H7 (cell line): ENCODE results near the gene SF1. TPM values are rescaled to one million over a fixed set of nuclear protein-coding genes. Genes with fewer than 3 reads are reported as not detected.
A peak's percentile ranks its signal among the peaks of the same experiment; 100 is the strongest.
"Not testable (repeated sequence)": the region's sequence is repeated elsewhere in the genome, so short reads cannot be mapped to it uniquely, and the experiment has no call there.

Experiments used
- DNase-seq: peaks from one replicate; pipeline ENCODE4 v3.0.0; 2012
- H3K27me3 ChIP-seq: 2 replicates; pipeline ENCODE4 v1.6.0; 2011; ENCODE audit warnings: mild to moderate bottlenecking, low read length; ENCODE audit not compliant: control insufficient read depth, insufficient read depth
- H3K36me3 ChIP-seq: replicated peaks from 2 replicates; pipeline ENCODE4 v1.5.1; 2011; ENCODE audit warnings: low read length; ENCODE audit not compliant: control insufficient read depth, insufficient read depth
- H3K4me3 ChIP-seq: 2 replicates; pipeline ENCODE4 v1.5.1; 2011; ENCODE audit warnings: low read depth, mild to moderate bottlenecking, control low read depth, low read length, moderate library complexity; ENCODE audit not compliant: insufficient read depth
- total RNA-seq: library from RNA; depleted of rRNA; stranded (reverse); fragments of >200 nt; shearing (Covaris generic); gene quantifications from 2 replicates; pipeline ENCODE4 v1.2.3, GENCODE V29; 2014; rRNA removed

The SF1 gene
- total RNA-seq, result 66.5 and 80.0 TPM in 2 replicates

DNA sequence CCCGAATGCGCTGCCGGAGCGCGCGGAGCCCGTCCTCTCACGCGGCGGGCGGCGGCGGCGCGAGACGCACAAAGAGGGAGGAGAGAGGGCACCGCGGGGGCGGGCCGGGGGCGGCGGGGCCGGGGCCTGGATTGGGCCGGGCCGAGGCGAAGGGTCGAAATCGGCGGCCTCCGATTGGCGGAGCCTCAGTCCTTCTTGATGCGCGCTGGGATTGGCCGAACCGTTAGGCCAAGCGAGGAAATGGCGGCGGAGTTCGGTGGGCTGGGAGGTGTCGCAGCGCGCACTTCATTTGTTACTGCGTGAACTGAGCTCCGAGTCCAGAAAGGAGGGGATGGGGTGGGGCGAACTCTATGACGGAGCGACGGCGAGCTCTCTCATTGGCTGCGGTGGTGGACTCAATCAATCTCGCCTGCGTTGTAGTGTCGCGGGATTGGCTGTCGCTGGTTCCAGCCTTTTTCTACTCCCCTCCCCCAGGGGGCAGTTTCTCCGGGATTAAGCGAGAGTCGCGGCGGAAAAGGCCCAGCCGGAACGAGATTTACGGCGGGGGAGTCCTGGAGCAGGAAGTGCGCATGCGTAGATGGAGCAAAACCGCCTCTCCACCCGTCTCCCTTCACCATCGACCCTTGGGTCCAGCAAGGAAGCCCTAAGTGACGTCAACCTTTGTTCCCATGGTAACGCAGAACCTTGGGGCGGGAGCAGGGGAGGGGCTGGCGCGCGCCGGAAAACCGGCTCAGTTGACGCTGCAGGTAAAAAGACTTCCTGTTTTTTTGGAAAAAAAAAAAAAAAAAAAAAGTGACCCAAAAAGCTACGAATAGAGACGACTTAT is at the start of gene SF1:
Gene SF1 (minus strand): TSS at position 70 of the 826 bp plus-strand sequence. CDS start 150 bp downstream, outside the sequence.
- peaks cover 29% of the 10 kb centered on the region for H3K36me3 ChIP-seq
- peak within 1 kb of the TSS; percentile 91 for H3K4me3 ChIP-seq
- peak; percentile 98 for DNase-seq
- no peaks in the 10 kb centered on the region for H3K27me3 ChIP-seq

DNA sequence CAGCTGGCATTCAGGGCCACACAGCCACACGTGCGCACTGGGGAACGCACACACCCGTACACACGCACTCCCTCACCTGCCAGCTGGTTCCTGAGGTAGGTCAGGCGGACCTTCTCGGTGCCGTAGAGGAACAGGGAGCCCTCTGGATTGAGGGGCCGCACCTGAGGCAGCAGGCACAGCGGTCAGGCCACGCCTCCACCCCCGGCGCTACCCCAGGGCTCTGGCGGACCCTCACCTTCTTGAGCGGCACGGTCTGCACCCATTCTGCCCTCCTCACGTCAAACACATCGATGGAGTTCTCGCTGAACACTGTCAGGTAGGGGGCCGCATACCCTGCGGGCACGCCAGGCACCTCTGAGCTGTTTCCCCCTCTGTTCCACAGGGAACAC is 49.1 kb upstream of the SF1 start:
- Histone ChIP-seq H3K36me3 (peaks cover 2% of the 10 kb centered on the region), H3K27me3 (no peaks in the 10 kb centered on the region), H3K4me3 (no peak overlapping the region)
- DNase-seq, result no peak

DNA sequence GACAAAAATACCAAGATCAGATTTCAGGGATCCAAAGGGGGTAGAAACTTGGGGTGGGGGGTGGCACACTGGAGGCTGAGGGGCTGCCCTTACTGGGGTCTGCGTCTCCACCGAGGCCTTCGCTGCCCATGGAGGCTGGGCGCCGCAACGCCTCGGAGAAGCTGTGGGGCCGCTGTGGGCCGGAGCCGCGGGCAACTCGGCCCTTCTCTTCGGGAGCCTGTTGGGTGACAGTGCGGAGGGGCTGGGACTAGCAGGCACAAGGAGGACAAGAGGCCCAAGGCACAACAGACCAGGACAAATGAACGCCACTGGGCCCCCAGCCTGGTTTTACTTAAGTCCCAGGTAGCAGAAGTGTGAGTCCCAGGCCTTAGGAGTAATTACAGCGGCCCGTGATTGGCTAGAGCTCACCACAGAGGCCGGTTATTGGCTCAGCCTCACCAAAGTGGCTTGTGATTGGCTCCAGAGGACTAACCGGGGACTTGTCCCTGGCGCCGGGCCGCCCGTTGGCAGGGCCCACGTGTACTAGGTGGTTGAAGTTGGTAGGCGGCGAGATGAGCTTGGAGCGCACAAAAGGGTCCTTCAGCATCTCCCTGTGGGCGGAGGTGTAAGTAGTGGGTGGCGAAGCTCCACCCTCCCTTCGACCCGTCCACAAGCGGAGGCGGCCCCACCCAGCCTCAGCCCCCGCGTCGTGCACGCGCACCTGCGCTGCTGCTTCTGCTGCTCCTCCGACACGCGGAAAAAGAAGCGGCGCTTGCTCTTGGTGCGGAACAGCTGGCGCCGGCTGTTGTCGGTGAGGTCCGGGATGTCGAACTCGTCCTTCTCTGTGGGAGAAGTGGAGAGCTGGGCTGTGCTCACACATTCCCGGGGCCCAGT is 48.5 kb upstream of the SF1 start:
- peak; percentile 79 for DNase-seq
- no peak overlapping the region for H3K4me3 ChIP-seq
- no peaks in the 10 kb centered on the region for H3K27me3 ChIP-seq
- H3K36me3 ChIP-seq, result peaks cover 2% of the 10 kb centered on the region

- H3K27me3 ChIP-seq, result no peaks in the 10 kb centered on the region
- H3K4me3 ChIP-seq, result no peak overlapping the region
- no peak for DNase-seq
- H3K36me3 ChIP-seq, result peaks cover 1% of the 10 kb centered on the region; the same call in 1 of the 2 replicates
Measured at GRCh38 chr11:64826062-64826461, 47.7 kb upstream of the SF1 start.

GRCh38 chr11:64823568-64824119 is 45.3 kb upstream of the SF1 start:
- Histone ChIP-seq H3K4me3 (no peak overlapping the region), H3K36me3 (peaks cover 1% of the 10 kb centered on the region; the same call in 1 of the 2 replicates)
- no peak for DNase-seq

DNA sequence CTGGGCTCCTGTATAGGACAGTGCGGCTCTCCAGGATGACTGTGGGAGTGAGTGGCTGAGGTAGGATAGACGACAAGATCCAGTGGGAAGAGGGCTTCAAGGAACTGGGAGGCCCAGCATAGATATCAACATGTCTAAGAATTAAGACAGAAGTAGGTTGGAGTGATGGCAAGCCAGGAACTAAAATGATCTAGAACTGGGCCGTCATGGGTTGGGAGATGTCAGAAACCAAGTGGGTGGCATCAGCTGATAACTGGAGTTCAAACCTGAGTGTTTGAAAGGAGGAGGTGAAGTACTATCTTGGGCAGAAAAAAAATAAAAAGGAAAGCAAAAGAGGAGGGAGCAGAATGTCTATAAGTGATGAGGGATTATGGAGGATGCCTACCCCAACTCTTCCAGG is 39.1 kb upstream of the SF1 start:
- no peak overlapping the region for H3K4me3 ChIP-seq
- DNase-seq, result no peak
- no peaks in the 10 kb centered on the region for H3K36me3 ChIP-seq
- H3K27me3 ChIP-seq, result no peaks in the 10 kb centered on the region

More at GRCh38 chr11:64823568-64824119, 45.3 kb upstream of the SF1 start:
- H3K27me3 ChIP-seq, result no peaks in the 10 kb centered on the region

GRCh38 chr11:64815433-64815832 is 37.1 kb upstream of the SF1 start:
- not testable (repeated sequence) for H3K27me3 ChIP-seq, H3K36me3 ChIP-seq, DNase-seq, H3K4me3 ChIP-seq

DNA sequence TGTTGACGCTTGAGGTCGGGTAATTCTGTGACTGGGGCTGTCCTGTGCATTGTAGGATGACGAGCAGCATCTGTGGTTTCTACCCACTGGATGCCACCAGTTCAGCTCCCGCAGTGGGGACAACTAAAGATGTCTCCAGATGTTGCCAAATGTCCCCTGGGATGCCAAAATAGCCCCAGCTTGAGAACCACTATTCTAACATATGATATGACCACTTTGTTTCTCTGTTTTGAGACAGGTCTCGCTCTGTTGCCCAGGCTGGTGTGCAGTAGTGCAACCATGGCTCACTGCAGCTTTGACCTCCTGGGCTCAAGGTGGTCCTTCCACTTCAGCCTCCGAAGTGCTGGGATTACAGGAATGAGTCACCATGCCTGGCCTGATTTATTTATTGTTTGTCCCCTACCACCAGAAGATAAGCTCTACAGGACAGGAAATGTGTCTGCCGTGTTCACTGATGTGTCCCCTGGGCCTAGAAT is 36.4 kb upstream of the SF1 start:
- DNase-seq, result no peak
- no peaks in the 10 kb centered on the region for H3K36me3 ChIP-seq
- no peak overlapping the region for H3K4me3 ChIP-seq
- H3K27me3 ChIP-seq, result no peaks in the 10 kb centered on the region

- DNase-seq, result no peak
- no peaks in the 10 kb centered on the region for H3K36me3 ChIP-seq
- no peak overlapping the region for H3K4me3 ChIP-seq
- no peaks in the 10 kb centered on the region for H3K27me3 ChIP-seq
Measured at GRCh38 chr11:64813826-64814225, 35.5 kb upstream of the SF1 start.

DNA sequence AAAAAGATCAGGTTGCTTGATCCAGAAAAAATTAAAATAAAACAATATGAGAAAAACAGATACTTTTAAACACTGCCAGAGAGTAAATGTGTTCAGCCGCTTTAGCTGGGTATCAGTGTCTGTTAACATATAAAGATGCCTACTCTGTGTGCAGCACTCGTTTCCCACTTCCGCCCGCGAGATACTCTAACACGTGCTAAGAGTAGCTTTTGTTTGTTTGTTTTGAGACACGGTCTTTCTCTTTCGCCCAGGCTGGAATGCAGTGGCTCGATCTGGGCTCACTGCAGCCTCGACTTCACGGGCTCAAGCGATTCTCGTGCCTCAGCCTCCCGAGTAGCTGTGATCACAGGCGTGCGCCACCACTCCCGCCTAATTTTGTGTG is 32.5 kb upstream of the SF1 start:
- Histone ChIP-seq H3K27me3 (no peaks in the 10 kb centered on the region), H3K36me3 (peaks cover 14% of the 10 kb centered on the region), H3K4me3 (peak overlapping the region; percentile 22)
- DNase-seq, result no peak

GRCh38 chr11:64810271-64810890 is 32.0 kb upstream of the SF1 start, which contains the start of gene MEN1:
Gene MEN1 (minus strand): TSS chr11:64810551. CDS start chr11:64810109, 442 bp downstream.
- no peaks in the 10 kb centered on the region for H3K27me3 ChIP-seq
- peak; percentile 99 for DNase-seq

GRCh38 chr11:64809781-64810241 is 31.5 kb upstream of the SF1 start:
- H3K27me3 ChIP-seq, result no peaks in the 10 kb centered on the region
- peak; percentile 93 for DNase-seq
- peaks cover 15% of the 10 kb centered on the region for H3K36me3 ChIP-seq
- peak overlapping the region; percentile 59 for H3K4me3 ChIP-seq

More at GRCh38 chr11:64810271-64810890, 32.0 kb upstream of the SF1 start, which contains the start of gene MEN1:
- peaks cover 14% of the 10 kb centered on the region for H3K36me3 ChIP-seq
- peak within 1 kb of the TSS; percentile 59 for H3K4me3 ChIP-seq

DNA sequence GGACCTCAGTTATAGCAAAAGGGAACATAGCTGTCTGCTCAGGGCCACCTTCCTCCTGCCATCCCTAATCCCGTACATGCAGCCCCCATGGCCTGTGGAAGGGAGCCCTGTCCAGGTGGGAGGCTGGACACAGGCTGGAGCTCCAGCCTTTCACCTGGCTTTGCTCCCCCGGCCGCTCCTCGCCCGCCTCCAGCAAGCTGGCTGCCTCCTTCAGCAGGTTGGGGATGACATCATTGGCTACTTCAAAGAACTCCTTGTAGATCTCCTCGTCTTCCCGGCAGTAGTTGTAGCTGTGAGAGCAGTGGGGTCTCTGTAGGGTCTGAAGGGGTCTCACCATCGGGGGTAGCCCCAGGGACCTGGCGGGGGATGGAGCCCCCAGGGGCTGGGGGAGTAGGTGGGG is 27.1 kb upstream of the SF1 start:
- H3K4me3 ChIP-seq, result no peak overlapping the region
- DNase-seq, result peak; percentile 37

More for the DNA sequence above, 27.1 kb upstream of the SF1 start:
- Histone ChIP-seq H3K36me3 (peaks cover 15% of the 10 kb centered on the region), H3K27me3 (no peaks in the 10 kb centered on the region)
